Thyroid gland (tissue), 4 donors: ENCODE measurements around the gene AP3S2. TPM values are rescaled to one million over a fixed set of nuclear protein-coding genes. Genes with fewer than 3 reads are reported as not detected.
A peak's percentile ranks its signal among the peaks of the same experiment; 100 is the strongest.
"Not testable (repeated sequence)": the region's sequence is repeated elsewhere in the genome, so short reads cannot be mapped to it uniquely, and the experiment has no call there.

Experiments
- DNase-seq, 2 donors: peaks; one replicate each; pipeline ENCODE4 v3.0.0-alpha.2; 2019
- H3K27ac ChIP-seq, 3 donors: fragments of 200-600 bp; sonication (generic); 1 replicate in 2 of 3; 2 replicates in 1 of 3; pipeline ENCODE4 v1.5.1; 2016 to 2019; ENCODE audit warnings: mild to moderate bottlenecking in 1 of 3, moderate library complexity in 1 of 3
- H3K27me3 ChIP-seq: fragments of 200-600 bp; sonication (generic); one replicate; pipeline ENCODE4 v1.5.1; 2019
- H3K36me3 ChIP-seq, 2 donors: fragments of 200-600 bp; sonication (generic); one replicate each; pipeline ENCODE4 v1.5.1; 2016 to 2019
- H3K4me1 ChIP-seq, 2 donors: fragments of 200-600 bp; sonication (generic); one replicate each; pipeline ENCODE4 v1.5.1; 2017 to 2019
- H3K4me3 ChIP-seq, 3 donors: fragments of 200-600 bp; sonication (generic); replicated peaks in 1 of 3; 1 replicate in 2 of 3; 2 replicates in 1 of 3; pipeline ENCODE4 v1.5.1; 2016; ENCODE audit warnings: mild to moderate bottlenecking in 1 of 3
- H3K9me3 ChIP-seq: fragments of 200-600 bp; sonication (generic); one replicate; pipeline ENCODE4 v1.5.1; 2017
- CTCF ChIP-seq, 6 experiments: fragments of 200-600 bp in 3 of 6; fragments of 450-650 bp in 3 of 6; sonication (generic) in 3 of 6; IDR thresholded peaks; one replicate each; pipeline ENCODE4 v1.5.1; 2016 to 2019; ENCODE audit warnings: antibody characterized with exemption in 6 of 6, mild to moderate bottlenecking in 2 of 6, inconsistent platforms in 1 of 6, moderate library complexity in 1 of 6
- POLR2A ChIP-seq, 2 donors: fragments of 450-650 bp; IDR thresholded peaks; one replicate each; pipeline ENCODE4 v1.6.1; 2017; ENCODE audit warnings: antibody characterized with exemption in 2 of 2, mild to moderate bottlenecking in 2 of 2, moderate library complexity in 1 of 2
- WGBS, 2 donors: methylation state at CpG; one replicate each; pipeline ENCODE4 v1.1.5; 2017; 5-methylcytosine and 5-hydroxymethylcytosine counted together
- intact Hi-C: fragments of 100-400 bp; cut with DNase I; formaldehyde crosslinking; loops from one replicate; pipeline ENCODE4 v1.15.1; 2023
- microRNA-seq: library from miRNA; unstranded; fragments of <30 nt; microRNA quantifications from one replicate; pipeline ENCODE4, GENCODE V29; 2016
- small RNA-seq: library from RNA; depleted of rRNA; stranded (forward); fragments of <200 nt; gene quantifications from one replicate; pipeline ENCODE3, GENCODE V24; 2016
- total RNA-seq, 4 donors: library from RNA; depleted of rRNA; stranded (reverse); fragments of >200 nt; gene quantifications; one replicate each; pipeline ENCODE4 v1.2.3, GENCODE V29; 2016

The AP3S2 gene
- total RNA-seq, 4 donors from 2014 or later, result 59.6 to 98.6 (median 67.6) TPM

DNA sequence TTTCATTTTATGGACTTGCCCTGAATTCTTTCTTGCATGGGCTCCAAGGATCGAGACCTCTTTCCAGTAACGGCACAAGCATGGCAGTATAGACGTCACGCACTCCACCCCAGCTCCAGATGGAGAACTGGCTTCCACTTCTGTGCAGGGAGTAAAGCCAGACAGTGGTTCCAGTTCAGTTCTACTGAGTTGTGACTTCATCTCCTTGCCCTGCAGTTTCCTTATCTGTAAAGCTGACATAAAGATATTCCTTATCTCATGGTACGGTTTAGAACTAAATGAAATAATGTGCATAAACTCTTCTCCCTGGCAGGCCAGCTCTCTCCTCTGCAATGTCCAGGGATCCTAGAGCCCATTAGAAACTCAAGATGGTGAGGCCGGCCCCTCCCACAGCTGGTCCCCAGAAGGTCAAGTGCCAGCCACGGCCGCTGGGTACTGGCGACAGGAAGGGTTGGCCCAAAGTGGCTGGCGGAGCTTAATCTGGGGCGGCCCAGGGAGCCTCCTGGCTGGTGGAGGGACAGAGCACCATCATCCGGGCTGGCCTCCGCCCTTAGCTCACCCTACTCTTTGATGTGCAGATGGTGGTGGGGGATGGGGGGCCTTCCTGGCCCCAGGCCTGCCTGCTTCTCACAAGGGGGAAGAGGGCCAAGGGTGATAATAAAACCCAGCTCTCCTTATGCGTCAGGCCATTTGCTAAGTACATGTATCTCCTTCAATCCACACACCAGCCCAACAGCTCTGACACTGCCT is 110.5 kb downstream of the AP3S2 start:
- H3K9me3 ChIP-seq, result no peaks in the 10 kb centered on the region
- H3K27me3 ChIP-seq, result no peaks in the 10 kb centered on the region
- no peak for TF ChIP-seq CTCF (IDR thresholded peaks at IDR 0.05)
- TF ChIP-seq POLR2A (IDR thresholded peaks at IDR 0.05), result no peak
- no peaks in the 10 kb centered on the region for H3K36me3 ChIP-seq
- H3K4me1 ChIP-seq, result peaks cover 0 to 8% of the 10 kb centered on the region in 2 donors
- 77 to 82% methylated on average over 12 to 13 of the region's 14 CpGs for WGBS, 2 donors
- H3K27ac ChIP-seq, result no peak overlapping the region
- DNase-seq, result peak in 1 of 2 donors; percentile 15
- no peak overlapping the region for H3K4me3 ChIP-seq
- intact Hi-C loops, result no loop called here

DNA sequence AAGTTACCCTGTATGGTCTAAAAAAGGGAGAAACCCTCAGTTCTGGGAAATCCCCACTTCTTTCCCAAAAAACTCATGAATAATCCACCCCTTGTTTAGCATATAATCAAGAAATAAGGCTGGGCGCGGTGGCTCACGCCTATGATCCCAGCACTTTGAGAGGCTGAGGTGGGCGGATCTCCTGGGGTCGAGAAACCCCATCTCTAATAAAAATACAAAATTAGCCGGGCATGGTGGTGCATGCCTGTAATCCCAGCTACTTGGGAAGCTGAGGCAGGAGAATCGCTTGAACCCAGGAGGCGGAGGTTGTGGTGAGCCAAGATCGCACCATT is 111.2 kb downstream of the AP3S2 start:
- H3K27ac ChIP-seq, H3K4me3 ChIP-seq, H3K36me3 ChIP-seq, H3K4me1 ChIP-seq, intact Hi-C loops, DNase-seq, H3K9me3 ChIP-seq, H3K27me3 ChIP-seq: not testable (repeated sequence)
- 95 to 96% methylated on average over 9 of the region's 9 CpGs for WGBS, 2 donors

DNA sequence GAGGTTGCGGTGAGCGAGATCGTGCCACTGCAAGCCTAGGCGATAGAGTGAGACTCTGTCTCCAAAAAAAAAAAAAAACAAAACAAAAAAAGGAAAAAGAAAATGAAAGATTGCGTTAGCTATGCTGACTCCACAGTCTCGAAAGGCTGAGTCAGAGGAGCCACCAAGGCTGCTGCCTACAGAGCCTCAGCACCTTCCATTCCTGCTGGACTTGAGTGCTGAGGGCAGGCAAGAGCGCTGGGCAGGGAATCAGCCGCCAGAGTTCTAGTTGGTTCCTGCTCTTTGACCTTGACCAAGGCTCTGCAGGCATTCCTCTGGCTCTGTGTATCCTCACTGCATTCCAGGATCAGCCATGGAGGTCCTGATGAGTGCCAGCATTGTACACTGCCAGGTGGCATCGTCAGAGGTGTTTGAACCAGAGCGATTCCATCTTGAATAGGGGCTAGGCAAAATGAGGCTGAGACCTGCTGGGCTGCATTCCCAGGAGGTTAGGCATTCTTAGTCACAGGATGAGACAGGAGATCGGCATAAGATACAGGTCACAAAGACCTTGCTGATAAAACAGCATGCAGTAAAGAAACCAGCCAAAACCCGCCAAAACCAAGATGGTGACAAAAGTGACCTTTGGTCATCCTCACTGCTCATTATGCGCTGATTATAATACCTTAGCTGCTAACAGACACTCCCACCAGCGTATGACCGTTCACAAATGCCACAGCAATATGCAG is 111.7 kb downstream of the AP3S2 start:
- peak in 1 of 2 donors; percentile 31 for DNase-seq
- no peaks in the 10 kb centered on the region for H3K36me3 ChIP-seq
- intact Hi-C loops, result no loop called here
- WGBS, 2 donors, result 78 to 84% methylated on average over 15 of the region's 15 CpGs
- no peaks in the 10 kb centered on the region for H3K27me3 ChIP-seq
- no peak overlapping the region for H3K27ac ChIP-seq
- H3K4me3 ChIP-seq, result no peak overlapping the region
- H3K9me3 ChIP-seq, result no peaks in the 10 kb centered on the region
- H3K4me1 ChIP-seq, result peaks cover 0 to 8% of the 10 kb centered on the region in 2 donors
- no peak for TF ChIP-seq POLR2A (IDR thresholded peaks at IDR 0.05)
- no peak for TF ChIP-seq CTCF (IDR thresholded peaks at IDR 0.05)

DNA sequence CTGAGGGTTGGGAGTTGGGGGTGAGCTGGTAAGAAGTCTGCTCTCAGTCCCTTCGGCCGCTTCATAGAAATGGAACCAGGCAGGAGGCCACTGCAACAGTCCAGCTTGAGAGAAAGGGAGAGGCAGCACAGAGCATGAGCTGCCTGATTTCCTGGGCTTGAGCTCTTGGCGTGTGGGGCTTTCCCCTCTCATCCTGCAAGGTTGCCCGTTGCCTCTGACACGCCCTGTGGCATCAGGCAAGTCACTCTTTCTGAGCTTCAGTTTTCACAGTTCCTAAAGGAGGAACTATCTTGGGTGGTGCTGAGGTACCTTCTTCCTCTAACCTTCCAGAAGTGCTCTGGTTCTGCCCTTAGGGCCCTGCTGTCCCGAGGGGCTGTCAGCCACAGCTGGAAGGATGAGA is 112.7 kb downstream of the AP3S2 start:
- Histone ChIP-seq H3K4me1 (peaks cover 3 to 16% of the 10 kb centered on the region in 2 donors), H3K27ac (no peak overlapping the region), H3K4me3 (no peak overlapping the region), H3K27me3 (no peaks in the 10 kb centered on the region), H3K36me3 (no peaks in the 10 kb centered on the region), H3K9me3 (no peaks in the 10 kb centered on the region)
- intact Hi-C loops, result no loop called here
- WGBS, 2 donors, result 80 to 82% methylated on average over 5 to 6 of the region's 6 CpGs
- no peak for DNase-seq
- no peak for TF ChIP-seq POLR2A (IDR thresholded peaks at IDR 0.05)
- no peak for TF ChIP-seq CTCF (IDR thresholded peaks at IDR 0.05)

DNA sequence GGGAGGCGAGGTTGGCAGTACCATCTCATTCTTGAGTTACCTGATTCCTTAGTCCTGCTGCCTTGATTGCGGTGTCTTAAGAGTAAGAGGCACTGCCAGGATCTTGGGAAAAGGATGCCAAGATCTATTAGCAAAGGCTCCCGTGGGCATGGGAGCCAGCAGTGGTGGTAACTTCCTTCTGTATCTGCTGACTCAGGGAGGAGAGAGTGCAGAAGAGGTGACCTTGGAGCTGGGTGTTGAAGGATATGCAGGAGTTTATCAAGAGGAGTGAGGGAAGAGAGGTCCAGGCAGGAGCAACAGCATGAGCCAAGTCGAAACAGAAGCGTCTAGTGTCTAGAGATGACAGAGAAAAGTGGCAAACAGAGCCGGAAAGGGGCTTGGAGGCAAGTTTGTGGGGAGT is 113.2 kb downstream of the AP3S2 start:
- H3K36me3 ChIP-seq, result no peaks in the 10 kb centered on the region
- intact Hi-C loops, result no loop called here
- no peak overlapping the region for H3K4me3 ChIP-seq
- peaks cover 3 to 18% of the 10 kb centered on the region in 2 donors for H3K4me1 ChIP-seq
- no peaks in the 10 kb centered on the region for H3K9me3 ChIP-seq
- H3K27me3 ChIP-seq, result no peaks in the 10 kb centered on the region
- no peak overlapping the region for H3K27ac ChIP-seq
- DNase-seq, result no peak
- WGBS, 2 donors, result 82 to 83% methylated on average over 6 of the region's 6 CpGs
- TF ChIP-seq POLR2A (IDR thresholded peaks at IDR 0.05) (no peak), CTCF (IDR thresholded peaks at IDR 0.05) (no peak)

Small RNA genes lying within 50 kb of the gene (microRNA-seq; reads per million reads assigned to microRNA genes)
- 1.1 reads per million for gene MIR5009
- not detected for gene MIR5094

Small RNA genes lying within 50 kb of the gene (small RNA-seq; reads per million reads assigned to genes)
- gene MIR5009 (not detected), gene MIR5094 (not detected), gene RNU6-1111P (not detected), gene RNU7-111P (not detected)

Other genes starting within 250 kb of the AP3S2 start
- 10 to 100 TPM in 1 of 4 donors, 1 to 10 TPM in 3; 6.8 to 10.1 (median 8.3) TPM for gene KIF7, start 238.5 kb downstream of the AP3S2 start, total RNA-seq
- 1 to 10 TPM; 3.3 to 9.9 (median 6.0) TPM for gene PLIN1, start 214.6 kb downstream of the AP3S2 start, total RNA-seq
- 10 to 100 TPM; 17.4 to 39.5 (median 20.6) TPM for gene PEX11A, start 203.2 kb downstream of the AP3S2 start, total RNA-seq
- gene WDR93, start 203.2 kb downstream of the AP3S2 start, total RNA-seq, result 1 to 10 TPM; 1.1 to 2.3 (median 2.3) TPM
- gene MESP1, start 142.7 kb downstream of the AP3S2 start, total RNA-seq, result 1 to 10 TPM in 3 of 4 donors, not detected in 1; 1.9 to 2.6 (median 2.1) TPM
- gene MESP2, start 117.7 kb downstream of the AP3S2 start, total RNA-seq, result under 1 TPM in 2 of 4 donors, not detected in 2; 0.34 to 0.67 TPM
- gene ANPEP, start 79.1 kb downstream of the AP3S2 start, total RNA-seq, result 10 to 100 TPM in 1 of 4 donors, 1 to 10 TPM in 3; 7.2 to 11.7 (median 9.4) TPM
- 10 to 100 TPM; 21.4 to 26.5 (median 24.1) TPM for gene ARPIN, start 19.0 kb upstream of the AP3S2 start, total RNA-seq
- 10 to 100 TPM in 3 of 4 donors, 1 to 10 TPM in 1; 8.9 to 17.2 (median 11.5) TPM for gene ZNF710, start 107.3 kb upstream of the AP3S2 start, total RNA-seq
- gene IDH2, start 208.5 kb upstream of the AP3S2 start, total RNA-seq, result 10 to 100 TPM; 29.4 to 49.6 (median 33.5) TPM